Activated T-cell treated with anti-CD3 and anti-CD28 coated beads, Interleukin-2, amount 50 U/mL, for 48 hours (primary cell): ENCODE data around the gene KAT8.
"Not testable (repeated sequence)": the region's sequence is repeated elsewhere in the genome, so short reads cannot be mapped to it uniquely, and the experiment has no call there.

Source experiments
- DNase-seq, 2 experiments: peaks; one replicate each; pipeline ENCODE4 v3.0.0-alpha.2; 2020

The KAT8 gene

DNA sequence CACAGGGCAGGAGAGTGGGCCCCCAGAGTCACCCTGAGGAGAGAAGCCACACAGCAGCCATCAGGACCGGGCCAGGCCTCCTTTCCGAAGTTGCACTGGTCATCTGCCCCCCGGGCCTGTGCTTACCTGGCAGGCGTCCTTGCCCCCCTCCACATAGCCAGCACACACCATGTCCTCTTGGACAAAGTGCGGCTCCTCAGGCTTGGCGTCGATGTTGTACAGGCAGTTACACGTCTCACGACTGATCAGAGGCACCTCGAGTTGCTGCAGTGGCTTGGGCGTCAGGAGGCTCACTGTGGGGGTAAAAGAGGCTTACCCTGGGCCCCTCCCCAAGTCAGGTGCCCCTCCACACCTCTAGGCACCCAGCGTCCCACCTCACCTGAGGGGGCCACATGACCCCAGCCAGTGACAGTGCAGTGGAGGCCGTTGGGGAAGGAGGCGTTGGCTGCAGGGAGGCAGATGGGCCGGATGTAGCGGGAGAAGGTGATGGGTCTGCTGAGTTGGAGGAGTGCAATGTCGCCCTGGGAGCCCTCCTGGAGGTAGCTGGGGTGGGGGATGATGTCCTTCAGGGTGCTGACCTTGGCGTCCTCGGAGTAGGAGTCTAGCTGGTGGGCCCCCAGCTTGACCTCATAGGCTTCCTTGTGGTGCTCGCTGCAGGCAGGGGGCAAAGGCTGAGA lies 15.0 kb downstream of the KAT8 start:
- no peak for DNase-seq

DNA sequence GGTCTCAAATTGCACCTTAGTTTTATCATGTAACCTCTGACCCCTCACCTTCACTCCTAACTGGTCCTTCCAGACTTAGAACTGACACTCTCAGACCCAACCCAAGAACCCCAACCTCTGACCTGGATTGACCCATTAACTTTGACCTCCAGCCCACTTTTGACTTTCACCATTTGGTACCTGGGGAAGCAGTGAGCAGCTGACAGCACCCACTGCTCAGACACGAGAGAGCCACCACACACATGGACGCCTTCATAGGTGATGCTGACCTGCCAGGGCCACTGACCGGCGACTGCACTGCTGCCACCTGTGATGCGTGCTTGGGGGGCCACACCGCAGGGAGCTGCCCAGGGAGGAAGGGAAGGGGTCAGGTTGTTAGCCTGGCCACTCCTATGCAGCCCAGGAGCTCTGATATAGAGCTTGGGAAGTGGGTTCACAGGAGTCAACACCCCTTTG lies 15.6 kb downstream of the KAT8 start:
- DNase-seq: no peak

DNA sequence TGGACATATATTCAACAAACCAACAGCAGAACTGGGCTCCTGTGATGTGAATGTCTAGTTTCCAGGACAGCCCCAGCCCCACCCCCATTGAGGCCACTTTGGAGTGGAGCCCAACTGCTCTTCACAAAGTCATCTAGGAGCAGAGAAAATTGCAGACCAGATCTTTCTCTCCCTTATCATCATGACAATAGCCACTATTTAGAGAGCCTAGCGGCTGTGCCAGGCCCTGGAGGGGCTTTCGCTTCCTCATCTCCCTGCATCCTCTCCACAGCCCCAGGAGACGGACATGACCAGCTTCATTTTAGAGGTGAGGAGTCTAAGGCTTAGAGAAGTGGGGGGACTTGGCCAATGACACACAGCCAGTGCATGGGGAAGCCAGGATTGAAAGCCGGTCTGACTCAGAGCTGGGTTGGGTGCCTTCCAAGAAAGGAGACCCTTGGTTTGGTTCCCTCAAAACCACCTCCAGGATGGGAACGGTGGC lies 16.7 kb downstream of the KAT8 start:
- DNase-seq: no peak

DNA sequence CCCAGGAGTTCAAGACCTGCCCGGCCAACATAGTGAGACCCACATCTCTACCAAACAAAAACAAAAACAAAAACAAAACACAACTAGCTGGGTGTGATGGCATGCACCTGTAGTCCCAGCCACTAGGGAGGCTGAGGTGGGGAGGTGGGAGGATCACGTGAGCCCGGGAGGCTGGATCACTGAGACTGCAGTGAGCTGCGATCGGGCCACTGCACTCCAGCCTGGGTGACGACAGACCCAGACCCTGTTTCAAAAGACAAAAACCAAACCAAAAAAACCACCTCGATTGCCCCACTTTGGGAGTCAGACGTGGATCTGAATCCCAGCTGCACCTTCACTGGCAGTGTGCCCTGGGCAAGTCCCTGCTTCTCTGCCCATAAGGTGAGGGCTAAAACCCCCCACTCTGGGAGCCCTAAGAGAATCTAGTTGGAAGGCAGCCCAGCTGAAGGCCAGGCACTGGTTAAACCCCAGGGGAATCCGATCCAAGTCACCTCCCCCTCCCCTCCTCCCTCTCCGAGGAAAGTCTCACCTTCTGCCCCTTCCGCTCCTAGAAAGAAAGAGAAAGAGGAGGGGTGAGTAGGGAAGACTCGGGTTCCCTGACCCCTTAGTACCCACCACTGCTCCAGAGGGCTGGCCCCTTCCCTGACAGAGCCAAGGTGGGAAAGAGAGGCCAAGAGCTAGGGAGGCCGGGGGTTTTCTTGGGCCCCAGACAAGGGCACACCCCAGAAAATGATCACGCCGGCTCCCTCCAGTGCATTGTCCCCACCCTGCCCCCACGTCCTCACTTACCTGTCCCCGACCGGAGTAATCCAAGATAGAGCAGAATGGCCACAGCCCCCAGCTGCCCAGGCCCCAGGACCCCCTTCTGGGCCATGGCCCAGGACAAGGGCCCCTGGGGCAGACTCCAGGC lies 17.4 kb downstream of the KAT8 start:
- DNase-seq: no peak

DNA sequence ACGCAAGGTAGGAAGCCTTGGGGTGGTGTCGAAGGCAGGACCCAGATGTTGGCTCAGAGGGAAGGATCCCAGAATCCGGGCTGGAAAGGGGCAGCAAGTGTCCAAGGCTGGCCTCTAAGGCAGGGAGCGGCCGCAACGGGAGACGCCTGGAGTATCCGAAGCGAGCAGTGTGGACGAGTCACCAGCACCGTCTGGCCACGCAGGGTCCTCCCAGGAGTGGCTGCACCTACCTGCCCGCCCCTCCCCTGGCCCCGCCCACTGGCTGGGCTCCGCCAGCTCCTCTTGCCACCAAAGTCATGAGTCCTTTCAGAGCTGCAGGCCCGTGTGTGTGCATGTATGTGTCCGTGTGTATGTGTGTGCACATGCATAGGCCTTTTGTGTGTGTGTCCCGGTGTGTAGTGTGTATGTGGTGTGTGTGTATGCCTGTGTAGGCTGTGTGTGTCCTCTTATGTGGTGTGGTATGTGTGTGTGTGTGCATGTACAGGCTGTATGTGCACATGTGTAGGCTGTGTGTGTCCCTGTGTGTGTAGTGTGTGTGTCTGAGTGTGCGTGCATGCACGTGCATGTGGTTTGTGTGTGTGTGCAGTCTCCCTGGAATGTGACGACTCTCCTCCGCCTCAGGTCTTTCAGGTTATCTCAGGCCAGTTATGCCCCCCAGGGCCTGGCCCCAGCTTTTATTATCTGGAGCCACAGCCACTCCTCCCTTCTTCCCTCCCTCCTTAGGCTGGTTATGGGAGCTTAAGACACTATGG lies 18.2 kb downstream of the KAT8 start, which contains the start of gene PRSS8:
Gene PRSS8 (minus strand): TSS at position 193 of the 752 bp plus-strand sequence. CDS start 229 bp downstream, outside the sequence.
- peak in 1 of 2 experiments; percentile 28 for DNase-seq

DNA sequence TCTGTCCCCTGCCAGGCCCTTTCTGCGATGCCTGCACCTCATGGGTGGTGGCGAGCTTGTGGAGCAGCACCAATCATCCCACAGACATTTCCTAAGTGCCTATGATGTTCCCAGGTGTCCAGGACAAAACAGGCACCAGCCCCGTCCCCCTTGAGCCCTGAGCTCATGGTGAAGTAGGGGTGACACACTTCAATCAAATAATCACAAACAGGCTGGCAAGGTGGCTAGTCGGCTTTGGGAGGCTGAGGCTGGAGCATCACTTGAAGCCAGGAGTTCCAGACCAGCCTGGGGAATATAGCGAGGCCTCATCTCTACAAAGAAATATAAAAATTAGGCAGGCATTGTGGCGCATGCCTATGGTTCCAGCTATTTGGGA lies 18.8 kb downstream of the KAT8 start:
- no peak for DNase-seq

DNA sequence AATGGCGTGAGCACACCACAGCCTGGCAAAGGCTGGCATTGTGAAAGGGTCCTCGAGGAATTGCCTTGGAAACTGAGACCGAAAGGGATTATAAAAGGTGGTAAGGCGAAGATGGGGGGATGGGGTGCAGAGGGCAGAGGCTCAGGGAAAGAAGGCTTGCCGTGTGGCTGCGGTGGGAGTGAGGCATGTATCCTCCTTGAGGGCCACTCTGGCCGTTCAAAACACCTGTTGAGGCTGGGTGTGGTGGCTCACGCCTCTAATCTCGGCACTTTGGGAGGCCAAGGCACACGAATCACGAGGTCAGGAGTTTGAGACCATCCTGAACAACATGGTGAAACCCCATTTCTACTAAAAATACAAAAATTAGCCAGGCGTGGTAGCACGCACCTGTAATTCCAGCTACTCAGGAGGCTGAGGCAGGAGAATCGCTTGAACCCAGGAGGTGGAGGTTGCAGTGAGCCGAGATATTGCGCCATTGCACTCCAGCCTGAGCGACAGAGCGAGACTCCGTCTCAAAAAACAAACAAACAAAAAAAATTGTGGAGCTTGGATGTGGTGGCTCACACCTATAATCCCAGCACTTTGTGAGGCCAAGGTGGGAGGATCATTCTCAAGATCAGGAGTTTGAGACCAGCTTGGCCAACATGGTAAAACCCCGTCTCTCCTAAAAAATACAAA lies 19.5 kb downstream of the KAT8 start:
- DNase-seq: not testable (repeated sequence)

DNA sequence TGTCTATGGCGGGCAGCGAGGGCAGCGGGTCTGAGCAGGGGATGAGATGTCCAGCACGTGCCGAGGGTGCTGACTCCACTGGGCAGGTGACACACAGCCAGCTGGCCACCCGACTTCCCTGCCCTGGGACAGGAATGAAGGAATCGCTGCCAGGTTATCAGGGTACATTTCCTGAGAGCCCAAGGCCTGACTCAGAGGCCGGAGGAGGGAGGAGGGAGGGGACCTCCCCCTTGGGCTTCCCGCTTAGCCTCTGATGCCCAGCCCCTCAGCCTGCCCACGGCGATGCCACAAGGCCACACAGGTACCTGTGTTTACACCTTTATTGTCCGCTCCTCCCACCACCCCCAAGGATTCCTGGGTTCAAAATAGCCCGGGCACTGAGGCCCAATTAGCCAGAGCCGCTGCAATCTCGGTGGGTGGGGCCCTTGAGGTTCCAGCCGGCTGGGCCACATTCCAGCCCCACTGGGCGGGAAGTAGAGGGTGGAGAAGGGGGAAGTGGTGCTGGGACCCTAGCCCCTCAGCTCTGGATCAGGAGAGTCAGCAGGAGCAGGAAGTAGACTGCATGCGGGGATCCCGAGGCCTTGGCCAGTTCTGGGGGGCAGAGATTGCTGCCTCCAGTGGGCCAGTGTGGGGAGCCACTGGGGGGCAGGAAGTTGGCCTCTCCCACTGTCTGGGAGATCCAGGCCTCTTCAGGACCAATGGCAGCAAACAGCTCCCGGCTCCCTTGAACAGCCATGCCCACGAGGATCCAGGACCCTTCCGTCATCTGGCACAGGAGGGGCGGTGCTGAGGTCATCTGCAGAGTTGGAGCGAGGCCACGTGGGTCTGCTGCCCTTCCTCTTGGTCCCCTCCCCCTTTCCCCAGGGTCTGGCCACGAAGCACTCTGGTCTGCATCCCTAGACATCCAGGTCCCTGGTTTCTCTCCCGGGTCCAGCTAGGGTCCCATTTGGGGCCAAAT lies 21.4 kb downstream of the KAT8 start:
- DNase-seq: no peak

DNA sequence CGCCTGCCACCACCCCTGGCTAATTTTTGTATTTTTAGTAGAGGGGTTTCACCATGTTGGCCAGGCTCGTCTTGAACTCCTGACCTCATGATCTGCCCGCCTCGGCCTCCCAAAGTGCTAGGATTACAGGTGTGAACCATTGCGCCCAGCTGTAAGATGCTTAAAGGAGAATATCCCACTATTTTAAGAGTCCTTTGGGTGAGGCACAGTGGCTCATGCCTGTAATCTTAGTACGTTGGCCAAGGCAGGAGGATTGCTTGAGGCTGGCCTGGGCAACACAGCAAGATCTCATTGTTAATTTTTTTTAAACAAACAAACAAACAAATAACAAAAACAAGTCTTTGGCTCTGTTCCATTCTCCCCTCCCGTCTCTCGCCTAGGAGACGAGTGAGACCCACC lies 23.6 kb downstream of the KAT8 start:
- not testable (repeated sequence) for DNase-seq

DNA sequence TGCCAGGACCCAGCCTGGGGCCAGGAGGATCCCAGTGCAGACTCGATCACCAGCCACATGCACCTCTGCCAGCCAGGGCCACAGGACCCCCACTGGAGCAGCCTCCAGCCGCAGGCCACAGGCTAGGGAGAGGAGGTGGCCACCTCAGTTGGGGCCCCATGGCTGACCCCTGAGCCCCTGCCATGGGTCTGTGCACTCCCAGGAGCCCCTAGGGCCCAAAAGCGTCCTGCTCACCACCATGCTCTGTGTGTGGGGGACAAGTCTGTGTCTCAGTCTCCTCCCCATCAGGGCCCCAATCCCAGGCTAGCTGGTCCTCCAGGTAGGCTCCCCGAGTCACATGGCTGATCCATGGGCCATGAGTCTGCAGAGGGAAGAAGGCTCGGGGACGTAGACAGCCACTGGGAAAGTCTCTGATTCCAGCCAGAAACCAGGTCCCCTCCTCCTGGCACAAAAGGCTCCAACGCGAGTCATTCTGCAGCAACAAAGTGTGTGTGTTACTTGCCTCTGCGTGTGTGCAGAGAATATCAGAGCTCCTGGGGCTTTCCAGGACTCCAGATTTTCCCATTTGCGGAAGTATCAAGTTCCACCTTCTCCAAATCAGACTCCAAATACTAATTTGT lies 24.1 kb downstream of the KAT8 start:
- DNase-seq: peak in 1 of 2 experiments; percentile 32

DNA sequence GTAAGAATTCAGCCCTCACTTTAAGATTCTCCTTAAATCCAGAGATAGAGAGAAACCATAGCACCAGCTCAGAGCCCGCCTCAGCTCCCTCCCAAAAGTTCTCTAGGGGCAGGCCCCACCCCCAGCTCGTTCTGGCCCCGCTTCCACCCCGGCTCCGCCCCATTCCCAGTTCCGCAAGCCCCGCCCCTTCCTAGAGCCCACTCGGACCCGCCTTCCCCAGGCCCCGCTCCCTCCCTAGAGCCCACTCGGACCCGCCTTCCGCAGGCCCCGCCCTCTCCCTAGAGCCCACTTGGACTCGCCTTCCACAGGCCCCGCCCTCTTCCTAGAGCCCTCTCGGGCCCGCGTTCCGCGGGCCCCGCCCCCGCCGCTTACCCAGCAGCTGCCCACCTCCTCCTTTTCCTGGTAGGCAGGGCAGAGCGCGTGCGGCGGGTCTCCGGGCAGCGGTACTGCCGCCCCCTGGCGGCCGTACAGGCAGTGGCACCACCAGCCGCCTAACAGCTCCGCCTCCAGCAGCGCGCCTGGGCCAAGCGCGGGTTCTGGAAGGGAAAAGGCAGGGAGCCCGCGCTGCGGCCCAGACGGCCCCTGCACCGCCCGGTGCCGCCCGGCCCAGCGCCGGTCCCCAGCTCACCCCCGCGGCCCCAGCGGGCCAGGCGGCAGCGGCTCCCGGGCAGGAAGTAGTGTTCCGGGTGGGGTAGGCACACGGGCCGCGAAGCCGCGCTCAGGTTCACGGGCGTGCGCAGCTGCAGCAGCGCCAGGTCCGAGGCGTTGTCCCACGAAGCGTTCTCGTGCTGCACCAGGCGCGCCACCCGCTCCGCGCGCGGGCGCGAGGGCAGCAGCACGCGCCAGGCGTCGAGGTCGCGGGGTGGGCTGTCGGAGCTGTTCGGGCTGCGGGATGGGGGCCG lies 24.9 kb downstream of the KAT8 start:
- DNase-seq: peak; percentile 99 to 100

DNA sequence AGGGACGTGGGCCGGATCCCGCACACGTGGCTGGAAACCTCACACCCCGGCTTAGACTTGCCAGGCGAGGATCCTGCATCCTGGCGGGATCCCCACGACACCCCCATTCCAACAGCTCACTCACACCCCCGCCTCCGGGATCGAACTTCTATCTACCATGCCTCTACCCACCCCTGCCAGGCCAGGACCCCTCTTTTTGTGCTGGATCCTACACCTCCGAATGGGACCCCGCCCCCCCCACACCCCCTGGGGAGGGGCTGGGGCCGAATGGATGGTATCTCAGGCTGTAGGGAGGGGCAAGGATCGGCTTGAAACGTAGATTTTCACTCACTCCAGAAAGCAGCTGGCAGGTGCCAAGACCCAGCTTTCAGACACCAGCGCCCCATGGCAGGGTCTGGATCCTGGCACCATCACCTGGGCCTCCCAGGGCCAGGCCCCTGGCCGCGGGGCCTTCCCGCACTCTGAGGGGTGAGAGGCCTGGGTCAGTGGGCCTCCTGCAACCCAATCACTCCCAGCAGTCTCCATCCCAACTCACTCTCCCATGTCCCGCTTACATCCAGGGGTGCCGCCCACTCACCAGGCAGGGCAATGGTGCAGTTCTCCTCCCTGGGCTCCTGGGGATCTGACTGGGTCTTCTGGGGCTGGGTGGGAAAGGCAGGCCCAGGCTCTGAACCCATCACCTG lies 25.7 kb downstream of the KAT8 start:
- DNase-seq: no peak

DNA sequence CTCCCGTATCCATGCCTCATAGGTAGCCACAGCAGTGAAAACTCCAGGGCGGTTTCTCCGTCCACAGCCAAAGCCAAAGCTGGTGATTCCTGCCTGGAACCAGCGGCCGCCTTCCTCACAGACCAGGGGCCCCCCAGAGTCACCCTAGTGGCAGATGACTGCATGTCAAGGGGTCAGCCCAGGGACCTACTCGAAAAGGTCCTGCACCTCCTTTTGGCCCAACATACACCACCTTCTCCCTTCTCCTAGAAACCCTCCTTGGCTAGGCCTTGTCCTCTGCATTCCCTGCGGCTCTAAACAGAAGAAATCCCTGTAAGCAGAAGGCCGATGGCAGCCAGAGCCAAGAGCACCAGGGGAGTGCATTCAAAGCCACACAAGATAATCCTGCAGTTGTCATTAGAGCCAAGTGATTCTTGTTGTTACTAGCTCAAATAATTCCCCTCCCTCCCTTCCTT lies 26.3 kb downstream of the KAT8 start:
- DNase-seq: no peak

DNA sequence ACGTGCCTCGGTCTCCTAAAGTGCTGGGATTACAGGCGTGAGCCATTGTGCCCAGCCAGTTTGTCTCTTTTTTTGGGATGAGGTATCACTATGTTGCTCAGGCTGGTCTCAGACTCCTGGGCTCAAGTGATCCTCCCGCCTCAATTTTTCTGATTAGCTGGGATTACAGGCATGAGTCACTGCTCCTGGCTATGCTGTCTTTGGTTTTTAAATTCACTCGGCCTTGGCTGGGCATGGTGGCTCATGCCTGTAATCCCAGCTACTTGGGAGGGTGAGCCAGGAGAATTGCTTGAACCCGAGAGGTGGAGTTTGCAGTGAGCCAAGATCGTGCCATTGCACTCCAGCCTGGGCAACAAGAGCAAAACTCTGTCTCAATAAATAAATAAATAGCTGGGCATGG lies 27.0 kb downstream of the KAT8 start:
- DNase-seq: not testable (repeated sequence)

DNA sequence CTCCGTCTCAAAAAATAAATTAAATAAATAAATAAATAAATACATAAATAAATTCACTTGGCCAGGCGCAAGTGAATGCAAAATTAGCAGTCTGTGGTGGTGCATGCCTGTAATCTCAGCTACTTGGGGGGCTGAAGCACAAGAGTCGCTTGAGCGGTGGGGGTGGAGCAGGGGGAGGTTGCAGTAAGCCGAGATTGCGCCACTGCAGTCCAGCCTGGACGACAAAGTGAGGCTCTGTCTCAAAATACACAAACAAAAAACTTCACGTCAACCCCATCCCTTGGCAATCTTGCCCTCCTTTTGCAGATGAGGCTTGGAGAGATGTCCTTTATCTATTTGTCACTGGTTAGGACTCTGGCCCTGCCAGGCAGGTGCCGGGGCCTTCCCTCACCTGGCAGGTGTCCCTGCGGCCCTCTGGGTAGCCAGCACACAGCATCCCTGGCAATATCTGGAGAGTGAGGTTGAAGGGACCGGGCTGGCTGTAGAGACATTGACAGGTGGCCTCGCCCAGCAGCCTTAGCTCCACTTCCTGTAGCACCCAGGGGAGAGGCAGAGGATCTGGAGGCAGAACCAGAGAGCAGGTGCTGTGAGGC lies 28.0 kb downstream of the KAT8 start:
- no peak for DNase-seq

DNA sequence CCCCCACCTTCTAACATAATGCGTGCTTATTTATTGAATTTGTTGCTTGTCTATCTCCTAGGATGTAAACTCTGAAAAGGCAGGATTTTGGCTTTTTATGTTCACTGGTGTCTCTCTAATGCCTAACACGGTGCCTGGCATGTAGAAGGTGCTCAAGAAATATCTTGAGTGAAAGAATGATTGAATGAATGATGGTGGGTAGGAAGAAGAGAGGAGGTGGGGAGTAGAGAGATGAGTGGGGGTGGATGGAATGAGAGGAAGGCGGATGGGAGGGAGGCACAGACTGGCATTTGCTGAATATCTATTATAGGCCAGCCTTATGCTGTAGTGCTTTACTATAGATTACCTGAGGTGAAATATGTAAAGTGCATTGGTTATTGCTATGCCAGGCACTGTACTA lies 30.1 kb downstream of the KAT8 start:
- no peak for DNase-seq

DNA sequence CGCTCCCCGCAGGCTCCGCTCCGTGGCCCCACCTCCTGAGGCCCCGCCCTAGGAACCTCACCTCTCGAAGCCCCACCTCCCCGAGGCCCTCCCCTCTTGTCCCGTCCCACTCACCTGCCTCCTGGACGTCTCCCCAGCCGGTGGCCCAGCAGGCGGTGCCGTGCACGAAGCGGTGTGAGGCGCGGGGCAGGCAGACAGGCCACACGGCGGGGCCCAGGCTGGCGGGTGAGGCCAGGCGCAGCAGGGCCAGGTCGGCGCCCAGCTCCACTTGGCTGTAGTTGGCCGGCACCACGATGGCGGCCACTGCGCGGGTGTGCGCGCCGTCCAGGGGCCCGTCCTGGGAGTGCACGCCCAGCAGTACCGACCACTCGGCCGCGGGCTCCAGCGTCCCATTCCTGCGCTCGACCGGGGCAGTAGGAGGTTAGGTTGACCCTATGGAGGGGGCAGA lies 30.8 kb downstream of the KAT8 start:
- peak in 1 of 2 experiments; percentile 28 for DNase-seq

DNA sequence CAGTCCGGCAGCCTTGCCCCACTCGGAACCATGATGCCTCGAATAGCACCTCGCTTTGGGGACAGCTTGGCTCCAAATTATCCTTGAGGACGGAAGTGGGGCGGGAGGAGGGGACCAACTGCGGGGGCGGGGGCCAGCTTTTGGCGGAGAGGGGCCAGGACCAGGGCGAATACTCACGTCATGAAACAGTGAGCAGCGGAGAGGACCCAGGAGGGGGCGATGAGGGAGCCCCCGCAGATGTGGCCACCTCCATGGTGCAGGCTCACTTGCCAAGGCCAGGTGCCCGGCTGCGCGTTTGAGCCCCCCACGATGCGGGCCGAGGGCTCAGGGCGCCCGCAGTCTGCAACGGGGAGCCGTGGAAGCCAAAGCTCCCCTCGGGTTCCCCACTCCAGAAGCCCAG lies 31.4 kb downstream of the KAT8 start:
- no peak for DNase-seq
